Nephron (organoid): ENCODE results near the gene TMEM81.

Experiments used
- H3K27ac Mint-ChIP-seq, 3 experiments: 2 replicates each; pipeline ENCODE4 v1.8.0; 2020; ENCODE audit warnings: mixed read lengths in 3 of 3, mild to moderate bottlenecking in 2 of 3, moderate library complexity in 1 of 3
- H3K27me3 Mint-ChIP-seq: 2 replicates; pipeline ENCODE4 v1.8.0; 2021; ENCODE audit warnings: low read depth, mild to moderate bottlenecking, moderate library complexity, mixed read lengths
- H3K36me3 Mint-ChIP-seq: 2 replicates; pipeline ENCODE4 v1.8.0; 2020; ENCODE audit warnings: low read depth, mixed read lengths
- H3K4me1 Mint-ChIP-seq: 2 replicates; pipeline ENCODE4 v1.8.0; 2020; ENCODE audit warnings: mixed read lengths
- H3K4me3 Mint-ChIP-seq, 3 experiments: 2 replicates each; pipeline ENCODE4 v1.8.0; 2020; ENCODE audit warnings: mild to moderate bottlenecking in 3 of 3, mixed read lengths in 3 of 3, moderate library complexity in 2 of 3
- H3K9me3 Mint-ChIP-seq: 2 replicates; pipeline ENCODE4 v1.8.0; 2020; ENCODE audit warnings: mixed read lengths
- TF ChIP-seq, protein P1 (sequence below), 3 experiments: fragments of 200-600 bp; sonication (generic); IDR thresholded peaks; one replicate each; pipeline ENCODE4 v1.5.0; 2021; ENCODE audit warnings: antibody characterized with exemption in 3 of 3; ENCODE audit not compliant: unreplicated experiment in 3 of 3

The TMEM81 gene

GRCh38 chr1:205091043-205091740 is 6.9 kb upstream of the TMEM81 start:
- TF ChIP-seq, protein P1, sequence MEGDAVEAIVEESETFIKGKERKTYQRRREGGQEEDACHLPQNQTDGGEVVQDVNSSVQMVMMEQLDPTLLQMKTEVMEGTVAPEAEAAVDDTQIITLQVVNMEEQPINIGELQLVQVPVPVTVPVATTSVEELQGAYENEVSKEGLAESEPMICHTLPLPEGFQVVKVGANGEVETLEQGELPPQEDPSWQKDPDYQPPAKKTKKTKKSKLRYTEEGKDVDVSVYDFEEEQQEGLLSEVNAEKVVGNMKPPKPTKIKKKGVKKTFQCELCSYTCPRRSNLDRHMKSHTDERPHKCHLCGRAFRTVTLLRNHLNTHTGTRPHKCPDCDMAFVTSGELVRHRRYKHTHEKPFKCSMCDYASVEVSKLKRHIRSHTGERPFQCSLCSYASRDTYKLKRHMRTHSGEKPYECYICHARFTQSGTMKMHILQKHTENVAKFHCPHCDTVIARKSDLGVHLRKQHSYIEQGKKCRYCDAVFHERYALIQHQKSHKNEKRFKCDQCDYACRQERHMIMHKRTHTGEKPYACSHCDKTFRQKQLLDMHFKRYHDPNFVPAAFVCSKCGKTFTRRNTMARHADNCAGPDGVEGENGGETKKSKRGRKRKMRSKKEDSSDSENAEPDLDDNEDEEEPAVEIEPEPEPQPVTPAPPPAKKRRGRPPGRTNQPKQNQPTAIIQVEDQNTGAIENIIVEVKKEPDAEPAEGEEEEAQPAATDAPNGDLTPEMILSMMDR (IDR thresholded peaks at IDR 0.05; ENCODE audit: unreplicated experiment in 3 of 3) = no peak
- Mint-ChIP-seq H3K9me3 (no peaks in the 10 kb centered on the region), H3K27ac (no peak overlapping the region), H3K36me3 (peaks cover 68% of the 10 kb centered on the region), H3K4me1 (no peaks in the 10 kb centered on the region), H3K27me3 (no peaks in the 10 kb centered on the region), H3K4me3 (no peak overlapping the region)

GRCh38 chr1:205088341-205088740 is 4.1 kb upstream of the TMEM81 start:
- Mint-ChIP-seq H3K4me3 (no peak overlapping the region), H3K36me3 (peaks cover 69% of the 10 kb centered on the region), H3K9me3 (no peaks in the 10 kb centered on the region), H3K4me1 (no peaks in the 10 kb centered on the region), H3K27me3 (no peaks in the 10 kb centered on the region), H3K27ac (no peak overlapping the region)
- TF ChIP-seq, protein P1 (IDR thresholded peaks at IDR 0.05; ENCODE audit: unreplicated experiment in 3 of 3) = no peak

- Mint-ChIP-seq H3K4me3 (no peak overlapping the region), H3K9me3 (no peaks in the 10 kb centered on the region), H3K36me3 (peaks cover 34% of the 10 kb centered on the region), H3K4me1 (no peaks in the 10 kb centered on the region), H3K27me3 (no peaks in the 10 kb centered on the region), H3K27ac (no peak overlapping the region)
- TF ChIP-seq, protein P1 (IDR thresholded peaks at IDR 0.05; ENCODE audit: unreplicated experiment in 3 of 3) = no peak
These were observed 1.8 kb downstream of the TMEM81 start for GRCh38 chr1:205082431-205082830.

DNA sequence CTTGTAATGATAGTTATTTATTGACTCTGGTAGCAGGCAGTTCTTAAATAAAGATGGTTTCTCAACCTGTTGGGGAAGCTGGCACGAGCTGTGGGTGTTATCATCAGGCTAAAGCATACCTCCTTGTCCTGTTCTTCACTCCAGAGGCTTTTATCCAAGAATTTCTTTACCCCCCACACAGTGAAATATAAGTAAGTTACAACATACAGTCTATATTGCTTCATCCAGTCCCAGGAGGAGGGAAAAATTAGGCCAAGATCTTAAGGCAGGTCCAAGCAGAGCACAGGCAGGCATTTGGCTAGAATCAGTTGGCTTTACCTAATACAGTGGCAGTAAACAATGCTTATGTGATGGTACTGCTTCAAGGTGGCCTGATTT is 6.3 kb downstream of the TMEM81 start:
- TF ChIP-seq, protein P1 (IDR thresholded peaks at IDR 0.05; ENCODE audit: unreplicated experiment in 3 of 3) = no peak
- Mint-ChIP-seq H3K27me3 (peaks cover 3% of the 10 kb centered on the region), H3K36me3 (peaks cover 4% of the 10 kb centered on the region), H3K4me1 (no peaks in the 10 kb centered on the region), H3K4me3 (no peak overlapping the region), H3K9me3 (no peaks in the 10 kb centered on the region), H3K27ac (no peak overlapping the region)

DNA sequence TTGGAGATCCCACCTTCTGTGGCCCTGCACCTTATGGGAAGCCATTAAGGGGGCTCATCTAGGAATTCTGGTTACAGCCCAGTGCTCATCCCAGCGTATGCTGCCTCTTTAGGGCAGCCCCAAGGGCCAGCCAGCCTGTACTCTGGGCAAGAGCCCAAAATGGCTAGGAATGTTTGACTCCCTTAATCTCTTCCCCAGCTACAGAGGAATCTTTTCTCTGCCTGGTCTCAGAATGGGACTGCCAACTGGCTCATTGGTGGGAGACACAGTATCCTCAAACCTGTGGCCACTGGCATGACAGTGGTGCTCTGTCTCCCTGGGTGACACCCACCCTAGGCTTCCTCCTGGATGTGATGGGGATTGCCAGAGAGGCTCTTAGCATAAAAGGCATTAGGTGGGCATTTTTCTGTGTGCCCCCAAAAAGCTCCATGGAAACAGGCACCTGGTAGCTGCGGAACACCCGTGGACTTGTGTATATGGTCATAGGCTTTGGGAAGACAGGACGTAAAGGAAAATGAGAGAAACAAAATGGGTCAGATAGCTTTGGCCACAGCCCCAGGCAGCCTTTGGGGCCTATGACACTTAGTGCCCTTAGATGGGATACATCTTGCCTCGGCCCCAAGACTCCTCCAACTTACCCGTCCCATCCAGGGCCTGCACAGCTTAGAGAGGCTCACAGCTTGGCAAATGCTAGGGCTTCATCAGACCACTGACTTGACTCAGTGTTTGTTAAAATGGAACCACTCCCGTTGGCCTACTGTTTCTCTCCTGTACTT is 6.9 kb downstream of the TMEM81 start:
- Mint-ChIP-seq H3K4me3 (no peak overlapping the region), H3K4me1 (no peaks in the 10 kb centered on the region), H3K9me3 (no peaks in the 10 kb centered on the region), H3K36me3 (peaks cover 4% of the 10 kb centered on the region), H3K27ac (no peak overlapping the region), H3K27me3 (peaks cover 3% of the 10 kb centered on the region)
- TF ChIP-seq, protein P1 (IDR thresholded peaks at IDR 0.05; ENCODE audit: unreplicated experiment in 3 of 3) = no peak
